Peyer's patch (tissue), 4 donors: ENCODE measurements around the gene PTPN2. TPM values are rescaled to one million over a fixed set of nuclear protein-coding genes. Genes with fewer than 3 reads are reported as not detected.
A peak's percentile ranks its signal among the peaks of the same experiment; 100 is the strongest.

Source experiments
- DNase-seq, 3 donors: peaks; one replicate each; pipeline ENCODE4 v3.0.0-alpha.2; 2017 to 2019
- H3K27ac ChIP-seq, 4 donors: fragments of 200-600 bp; sonication (generic); one replicate each; pipeline ENCODE4 v1.5.1; 2016 to 2019
- H3K27me3 ChIP-seq, 2 donors: fragments of 200-600 bp; sonication (generic); one replicate each; pipeline ENCODE4 v1.5.1; 2019
- H3K36me3 ChIP-seq, 3 donors: fragments of 200-600 bp; sonication (generic); one replicate each; pipeline ENCODE4 v1.5.1; 2016 to 2019
- H3K4me1 ChIP-seq, 4 donors: fragments of 200-600 bp; sonication (generic); one replicate each; pipeline ENCODE4 v1.5.1; 2016 to 2019
- H3K4me3 ChIP-seq, 4 donors: fragments of 200-600 bp; sonication (generic); 1 replicate in 3 of 4; 2 replicates in 1 of 4; pipeline ENCODE4 v1.5.1; 2016 to 2019; ENCODE audit warnings: mild to moderate bottlenecking in 1 of 4
- H3K9me3 ChIP-seq, 4 donors: fragments of 200-600 bp; sonication (generic); one replicate each; pipeline ENCODE4 v1.5.1; 2016 to 2019; ENCODE audit warnings: mild to moderate bottlenecking in 1 of 4
- POLR2A ChIP-seq, 2 donors: fragments of 450-650 bp; IDR thresholded peaks; one replicate each; pipeline ENCODE4 v1.5.1; 2017; ENCODE audit warnings: antibody characterized with exemption in 2 of 2, mild to moderate bottlenecking in 2 of 2, moderate library complexity in 2 of 2
- total RNA-seq, 4 donors: library from RNA; depleted of rRNA; stranded (reverse); fragments of >200 nt; gene quantifications; one replicate each; pipeline ENCODE4 v1.1.0, GENCODE V29; 2016
- TF ChIP-seq, protein P1 (sequence below), 6 experiments: fragments of 450-650 bp in 4 of 6; fragments of 200-600 bp in 2 of 6; sonication (generic) in 1 of 6; IDR thresholded peaks; one replicate each; pipeline ENCODE4 v1.5.1; 2017 to 2019; ENCODE audit warnings: antibody characterized with exemption in 6 of 6, mild to moderate bottlenecking in 3 of 6, moderate library complexity in 1 of 6

The PTPN2 gene
- total RNA-seq, 4 donors from 2014 or later: 28.9 to 43.7 (median 29.3) TPM

DNA sequence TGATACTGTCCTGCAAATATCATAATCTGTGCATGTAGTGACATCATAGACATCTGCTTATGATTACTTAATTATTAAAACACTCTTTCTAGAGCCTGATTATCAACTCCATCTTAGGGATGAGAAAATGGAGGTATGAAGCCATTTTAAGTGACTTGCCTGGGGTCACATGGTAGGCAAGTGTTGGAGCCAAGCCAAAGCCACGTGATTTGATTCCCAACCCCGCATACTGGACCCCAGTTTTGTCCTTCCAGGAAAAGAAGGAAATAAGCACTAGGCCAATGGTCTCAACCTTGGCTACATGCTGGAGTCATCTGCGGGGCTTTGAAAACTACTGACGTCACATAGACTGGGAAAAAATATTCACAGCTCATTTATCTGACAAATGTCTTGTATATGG, 44.2 kb upstream of the PTPN2 start:
- Histone ChIP-seq H3K9me3 (no peaks in the 10 kb centered on the region), H3K4me1 (no peaks in the 10 kb centered on the region), H3K27ac (no peak overlapping the region), H3K36me3 (no peaks in the 10 kb centered on the region), H3K4me3 (no peak overlapping the region), H3K27me3 (no peaks in the 10 kb centered on the region)
- TF ChIP-seq POLR2A (IDR thresholded peaks at IDR 0.05): no peak
- TF ChIP-seq, protein P1, sequence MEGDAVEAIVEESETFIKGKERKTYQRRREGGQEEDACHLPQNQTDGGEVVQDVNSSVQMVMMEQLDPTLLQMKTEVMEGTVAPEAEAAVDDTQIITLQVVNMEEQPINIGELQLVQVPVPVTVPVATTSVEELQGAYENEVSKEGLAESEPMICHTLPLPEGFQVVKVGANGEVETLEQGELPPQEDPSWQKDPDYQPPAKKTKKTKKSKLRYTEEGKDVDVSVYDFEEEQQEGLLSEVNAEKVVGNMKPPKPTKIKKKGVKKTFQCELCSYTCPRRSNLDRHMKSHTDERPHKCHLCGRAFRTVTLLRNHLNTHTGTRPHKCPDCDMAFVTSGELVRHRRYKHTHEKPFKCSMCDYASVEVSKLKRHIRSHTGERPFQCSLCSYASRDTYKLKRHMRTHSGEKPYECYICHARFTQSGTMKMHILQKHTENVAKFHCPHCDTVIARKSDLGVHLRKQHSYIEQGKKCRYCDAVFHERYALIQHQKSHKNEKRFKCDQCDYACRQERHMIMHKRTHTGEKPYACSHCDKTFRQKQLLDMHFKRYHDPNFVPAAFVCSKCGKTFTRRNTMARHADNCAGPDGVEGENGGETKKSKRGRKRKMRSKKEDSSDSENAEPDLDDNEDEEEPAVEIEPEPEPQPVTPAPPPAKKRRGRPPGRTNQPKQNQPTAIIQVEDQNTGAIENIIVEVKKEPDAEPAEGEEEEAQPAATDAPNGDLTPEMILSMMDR (IDR thresholded peaks at IDR 0.05): no peak
- DNase-seq: no peak

- no peak overlapping the region for H3K4me3 ChIP-seq
- H3K9me3 ChIP-seq: no peaks in the 10 kb centered on the region
- TF ChIP-seq, protein P1 (IDR thresholded peaks at IDR 0.05): no peak
- H3K36me3 ChIP-seq: no peaks in the 10 kb centered on the region
- no peaks in the 10 kb centered on the region for H3K4me1 ChIP-seq
- H3K27ac ChIP-seq: no peak overlapping the region
- no peaks in the 10 kb centered on the region for H3K27me3 ChIP-seq
- no peak for DNase-seq
Observed at GRCh38 chr18:12924616-12925015, 40.6 kb upstream of the PTPN2 start.

- H3K9me3 ChIP-seq: no peaks in the 10 kb centered on the region
- H3K36me3 ChIP-seq: no peaks in the 10 kb centered on the region
- TF ChIP-seq, protein P1 (IDR thresholded peaks at IDR 0.05): no peak
- no peak for TF ChIP-seq POLR2A (IDR thresholded peaks at IDR 0.05)
- no peak for DNase-seq
- no peaks in the 10 kb centered on the region for H3K4me1 ChIP-seq
- H3K27ac ChIP-seq: no peak overlapping the region
- no peaks in the 10 kb centered on the region for H3K27me3 ChIP-seq
- no peak overlapping the region for H3K4me3 ChIP-seq
Observed at GRCh38 chr18:12922266-12922665, 38.2 kb upstream of the PTPN2 start.

DNA sequence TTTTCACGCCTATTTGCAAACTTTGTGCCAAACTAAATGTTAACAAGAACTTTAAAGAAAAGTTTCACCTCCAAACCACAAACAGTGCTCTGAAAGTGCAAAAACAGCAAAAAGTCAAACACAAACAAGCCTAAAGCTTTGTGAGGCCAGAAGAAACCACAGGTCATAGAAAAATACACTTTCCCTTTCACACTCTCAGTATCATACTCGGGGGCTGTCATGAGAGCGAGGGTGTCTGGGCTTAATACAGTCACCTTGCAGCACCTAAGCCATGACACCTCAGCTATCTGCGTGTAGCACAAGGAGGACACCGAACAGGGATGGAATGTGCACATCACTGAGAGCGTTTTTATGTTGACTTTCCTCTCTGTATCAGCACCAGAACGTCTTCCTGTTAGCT, 37.1 kb upstream of the PTPN2 start:
- Histone ChIP-seq H3K27me3 (no peaks in the 10 kb centered on the region), H3K4me3 (no peak overlapping the region), H3K4me1 (no peaks in the 10 kb centered on the region), H3K36me3 (no peaks in the 10 kb centered on the region), H3K27ac (no peak overlapping the region), H3K9me3 (no peaks in the 10 kb centered on the region)
- no peak for DNase-seq
- TF ChIP-seq POLR2A (IDR thresholded peaks at IDR 0.05): no peak
- TF ChIP-seq, protein P1 (IDR thresholded peaks at IDR 0.05): no peak

DNA sequence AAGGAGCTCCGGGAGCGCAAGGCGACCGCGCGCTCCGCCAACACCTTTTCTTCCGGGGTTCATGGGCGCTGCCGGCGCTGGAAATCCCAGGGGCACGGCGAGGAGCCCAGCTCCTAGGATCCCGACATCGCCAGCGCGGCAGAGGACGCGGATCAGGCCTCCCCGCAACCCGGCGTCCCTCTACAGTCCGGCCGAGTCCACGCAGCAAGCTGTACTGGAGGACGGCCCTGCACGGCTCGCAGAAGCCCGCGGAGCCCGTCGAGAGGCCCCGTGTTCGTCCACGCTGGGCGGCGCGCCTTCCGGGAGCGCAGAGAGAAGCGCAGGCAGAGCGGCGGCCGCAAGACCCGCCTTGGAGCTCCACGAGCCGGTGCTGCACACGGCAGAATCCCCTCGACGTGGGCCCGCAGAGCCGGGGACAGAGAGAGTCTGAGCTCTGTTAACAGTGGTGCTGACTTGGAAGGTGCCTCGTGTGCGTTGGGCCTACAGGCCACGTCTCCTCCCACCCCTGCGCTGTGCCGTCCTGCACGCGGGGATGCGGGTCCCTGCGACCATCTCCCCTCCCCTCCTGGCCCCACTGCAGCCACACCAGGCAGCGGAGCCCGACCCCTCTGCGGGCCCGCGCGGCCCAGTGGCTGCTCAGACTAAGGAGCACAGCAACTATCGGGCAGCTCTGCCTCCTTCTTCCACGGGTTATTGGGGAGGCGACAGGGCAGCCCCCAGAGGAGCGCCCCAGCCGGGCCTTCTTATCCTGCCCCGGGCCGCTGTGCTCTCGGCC, 28.1 kb upstream of the PTPN2 start:
- no peak overlapping the region for H3K27ac ChIP-seq
- no peak for DNase-seq
- no peaks in the 10 kb centered on the region for H3K9me3 ChIP-seq
- no peaks in the 10 kb centered on the region for H3K27me3 ChIP-seq
- peaks cover 0 to 8% (median 0%) of the 10 kb centered on the region in 4 donors for H3K4me1 ChIP-seq
- H3K36me3 ChIP-seq: no peaks in the 10 kb centered on the region
- no peak for TF ChIP-seq POLR2A (IDR thresholded peaks at IDR 0.05)
- TF ChIP-seq, protein P1 (IDR thresholded peaks at IDR 0.05): no peak
- peak overlapping the region in 2 of 4 donors; percentile 41 to 43 for H3K4me3 ChIP-seq
